Measurements from ENCODE around the gene ZMYM2.

The ZMYM2 gene

GRCh38 chr13:20109037-20109436, 150.5 kb downstream of the ZMYM2 start:
- DNase-seq, result no peak

DNA sequence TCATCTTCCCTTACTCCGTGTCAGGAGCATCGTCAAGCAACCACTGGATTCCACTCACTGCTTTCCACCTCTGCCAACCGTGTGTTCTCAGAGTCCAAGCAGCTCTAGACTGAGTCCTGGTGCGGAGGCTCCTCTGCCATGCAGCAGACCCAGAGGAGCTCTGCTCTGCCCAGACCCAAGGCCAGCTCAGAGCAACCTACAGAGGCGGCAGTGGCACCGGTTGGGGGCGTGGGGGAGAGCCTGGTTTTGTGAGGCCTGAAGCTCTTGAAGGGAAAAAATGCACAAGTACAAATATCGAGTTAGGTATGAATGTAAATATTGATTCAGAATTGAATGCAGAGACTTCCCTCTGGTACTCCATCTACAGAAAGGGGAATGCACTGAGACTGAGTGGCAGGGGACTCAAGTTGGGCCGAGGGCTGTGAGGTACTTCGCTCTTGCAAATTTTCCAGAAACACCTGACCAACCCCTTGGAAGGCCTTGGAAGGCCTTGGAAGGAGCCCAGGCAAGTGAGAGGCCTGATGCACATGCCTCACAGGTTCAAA, 155.6 kb downstream of the ZMYM2 start:
- DNase-seq, result no peak

- no peak for DNase-seq
Measured at GRCh38 chr13:20116213-20116612, 157.7 kb downstream of the ZMYM2 start.

DNA sequence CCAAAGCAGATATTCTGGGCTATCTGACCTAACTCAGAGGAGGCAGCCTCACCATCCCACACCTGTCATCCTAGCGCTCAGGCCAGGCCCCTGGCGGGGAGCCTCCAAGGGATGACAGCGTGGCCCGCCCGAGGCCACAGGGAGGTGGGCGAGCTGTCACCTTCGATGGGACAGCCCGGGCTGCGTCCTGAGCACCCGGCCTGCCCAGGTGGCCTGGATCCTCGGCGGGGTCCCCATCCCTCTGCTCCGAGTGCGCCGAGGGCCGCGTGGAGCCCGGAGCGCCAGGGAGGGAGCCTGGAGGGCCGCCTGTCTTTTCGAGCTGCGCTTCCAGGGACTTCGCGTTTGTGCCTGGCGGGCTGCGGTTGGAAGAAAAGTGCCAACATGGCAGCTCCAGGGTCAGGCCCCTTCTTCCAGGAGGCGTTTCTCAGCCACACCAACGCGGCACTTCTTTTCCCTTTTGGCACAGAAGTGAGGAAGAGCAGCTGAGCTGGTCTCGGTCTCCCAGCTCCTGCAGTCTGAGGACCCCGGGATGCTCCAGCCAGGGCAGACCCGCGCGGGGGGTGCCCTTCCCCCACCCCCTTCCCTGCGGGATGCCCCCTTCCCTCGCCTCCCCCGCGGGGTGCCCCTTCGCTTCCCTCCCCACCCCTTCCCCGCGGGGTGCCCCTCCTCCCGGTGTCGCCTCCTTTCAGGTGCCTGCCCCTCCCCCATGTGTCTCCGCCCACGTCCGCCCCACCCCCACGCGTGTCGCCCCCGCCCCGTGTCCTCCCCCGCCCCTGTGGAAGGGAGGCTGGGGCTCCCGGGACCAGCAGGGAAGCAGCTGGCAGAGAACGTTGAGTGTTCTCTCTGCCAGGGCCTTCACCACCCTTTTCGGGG, 160.0 kb downstream of the ZMYM2 start:
- DNase-seq, result peak in 11 of 14 donors; percentile 23 to 84 (median 67)

DNA sequence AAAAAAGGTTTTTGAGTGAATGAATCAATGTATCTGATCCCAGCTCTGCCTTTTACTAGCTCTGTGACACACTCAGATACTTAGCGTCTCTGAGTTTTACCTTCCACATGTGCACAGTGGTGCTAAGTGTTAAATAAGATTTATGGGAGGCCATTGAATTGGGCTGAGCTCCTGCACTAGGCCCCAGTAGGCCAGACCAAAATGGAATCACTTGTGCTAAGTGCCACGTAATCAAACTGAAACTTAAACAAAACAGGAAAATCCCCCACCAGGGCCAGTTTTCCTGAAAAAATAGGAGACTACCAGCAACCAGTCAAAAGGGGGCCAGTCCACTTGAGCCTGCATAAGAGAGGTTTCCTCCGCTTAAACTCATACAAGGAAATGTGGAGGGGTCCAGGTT, 161.4 kb downstream of the ZMYM2 start:
- no peak for DNase-seq

GRCh38 chr13:20121159-20121525, 162.6 kb downstream of the ZMYM2 start:
- DNase-seq, result no peak

DNA sequence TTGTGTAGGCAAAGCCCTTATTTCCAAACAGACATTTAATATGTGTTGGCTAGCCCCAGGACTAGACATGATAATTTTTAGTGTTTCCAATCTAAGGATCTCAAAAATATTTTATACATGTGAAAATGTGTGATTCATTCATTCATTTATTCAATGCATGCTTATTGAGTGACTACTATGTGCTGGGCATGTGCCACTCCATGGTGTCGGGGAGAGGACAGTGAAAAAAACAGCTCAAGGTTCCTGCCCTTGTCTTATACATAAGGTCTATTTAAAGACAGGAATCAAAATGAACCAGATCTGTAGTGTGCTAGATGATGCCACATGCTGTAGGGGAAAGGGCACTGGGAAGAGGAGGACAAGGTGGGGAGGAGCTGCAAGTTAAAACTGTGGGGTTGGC, 165.8 kb downstream of the ZMYM2 start:
- no peak for DNase-seq

GRCh38 chr13:20125129-20125782, 166.7 kb downstream of the ZMYM2 start:
- DNase-seq, result peak in 2 of 14 donors; percentile 16 to 17

GRCh38 chr13:20125783-20126165, 167.2 kb downstream of the ZMYM2 start:
- no peak for DNase-seq

- no peak for DNase-seq
Measured at GRCh38 chr13:20126541-20127261, 168.2 kb downstream of the ZMYM2 start.

GRCh38 chr13:20127262-20127561, 168.7 kb downstream of the ZMYM2 start:
- no peak for DNase-seq

GRCh38 chr13:20127562-20128458, 169.3 kb downstream of the ZMYM2 start:
- peak in 11 of 14 donors; percentile 11 to 76 (median 52) for DNase-seq

DNA sequence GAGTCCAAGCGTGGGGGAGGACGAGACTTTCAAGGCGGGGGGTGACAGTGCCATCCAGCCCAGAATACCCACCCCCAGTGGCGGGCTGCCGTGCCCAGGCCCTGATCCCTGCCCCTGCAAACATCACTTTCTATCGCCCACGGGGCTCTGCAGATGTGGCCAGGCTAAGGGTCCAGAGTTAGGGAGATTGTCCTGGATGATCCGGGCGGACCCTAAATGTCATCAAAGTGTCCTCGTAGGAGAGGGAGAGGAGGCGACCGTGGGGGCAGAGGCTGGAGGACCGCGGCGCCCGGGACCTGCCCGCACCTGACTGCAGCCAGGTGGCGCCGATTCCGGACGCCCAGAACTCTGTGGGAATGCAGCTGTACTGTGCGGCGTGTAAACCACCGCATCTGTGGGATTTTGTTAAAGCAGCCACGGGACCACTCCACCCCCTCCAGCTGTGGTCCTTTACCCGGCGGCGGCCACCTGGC, 170.0 kb downstream of the ZMYM2 start:
- DNase-seq, result no peak

DNA sequence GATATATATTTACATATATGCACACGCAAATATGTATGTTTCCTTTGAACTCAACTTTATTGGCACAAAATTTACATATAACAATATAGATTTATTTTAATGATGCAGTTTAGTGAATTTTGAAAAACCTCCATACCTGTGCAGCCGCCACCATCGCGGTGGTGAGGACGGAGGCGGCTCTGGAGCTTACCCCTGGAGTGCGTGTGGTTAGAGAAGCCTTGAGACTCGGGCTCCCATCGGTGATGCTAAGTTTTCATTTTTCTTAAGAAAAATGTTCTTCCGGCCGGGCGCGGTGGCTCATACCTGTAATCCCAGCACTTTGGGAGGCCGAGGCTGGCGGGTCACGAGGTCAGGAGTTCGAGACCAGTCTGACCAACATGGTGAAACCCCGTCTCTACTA, 170.5 kb downstream of the ZMYM2 start:
- no peak for DNase-seq

DNA sequence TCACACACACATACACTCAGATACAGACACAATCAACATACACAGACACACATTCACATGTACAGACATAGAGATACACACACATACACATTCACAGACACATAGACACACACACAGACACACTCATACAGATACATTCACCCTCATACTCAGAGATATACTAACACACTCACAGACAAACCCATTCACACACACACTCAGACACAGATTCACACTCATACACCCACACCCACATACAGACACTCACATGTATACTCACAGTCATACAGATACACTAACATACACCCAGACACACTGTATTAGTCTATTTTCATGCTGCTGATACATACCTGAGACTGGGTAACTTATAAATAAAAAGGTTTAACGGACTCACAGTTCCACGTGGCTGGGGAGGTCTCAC, 171.5 kb downstream of the ZMYM2 start:
- DNase-seq, result no peak

DNA sequence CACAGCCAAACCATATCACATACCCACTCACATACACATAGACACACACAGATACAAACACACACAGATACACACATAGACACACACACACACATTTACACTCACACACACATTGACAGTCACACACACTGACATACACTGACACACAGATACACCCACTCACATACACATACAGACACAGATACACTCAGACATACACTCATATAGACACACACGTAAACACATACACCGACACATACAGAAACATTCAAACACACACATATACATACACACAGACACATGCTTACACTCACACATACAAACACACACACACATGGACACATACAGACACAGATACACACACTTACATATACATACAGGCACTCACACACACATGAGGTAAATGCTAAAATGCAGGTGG, 172.1 kb downstream of the ZMYM2 start:
- no peak for DNase-seq

GRCh38 chr13:20131057-20131832, 172.7 kb downstream of the ZMYM2 start:
- no peak for DNase-seq

DNA sequence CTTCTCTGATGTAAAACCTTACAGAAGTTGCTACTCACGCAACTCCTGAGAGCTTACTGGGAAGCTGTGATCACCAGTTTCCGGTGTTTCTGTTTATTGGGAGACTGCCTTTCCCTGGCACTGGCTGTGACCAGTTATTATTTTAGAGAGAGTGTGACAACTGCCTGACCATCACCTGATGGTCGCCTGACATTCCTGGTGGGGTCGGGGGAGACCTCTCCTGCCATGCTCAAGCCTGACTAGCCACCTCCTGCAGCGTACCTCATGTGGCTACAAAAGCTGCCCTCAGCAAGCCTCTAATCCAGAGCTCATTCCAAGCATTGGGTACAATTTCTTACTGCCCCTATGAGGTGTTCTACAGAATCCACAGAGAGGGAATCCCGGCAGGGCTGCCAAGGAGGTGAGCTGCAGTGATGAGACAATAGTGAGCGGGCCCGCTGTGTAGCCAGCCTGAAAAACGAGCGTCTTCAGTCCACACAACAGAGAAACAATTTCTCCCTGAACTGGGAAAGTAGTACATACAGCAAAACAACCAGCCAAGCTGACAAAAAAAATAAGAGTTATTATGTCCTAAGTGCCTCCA, 173.6 kb downstream of the ZMYM2 start:
- DNase-seq, result no peak

DNA sequence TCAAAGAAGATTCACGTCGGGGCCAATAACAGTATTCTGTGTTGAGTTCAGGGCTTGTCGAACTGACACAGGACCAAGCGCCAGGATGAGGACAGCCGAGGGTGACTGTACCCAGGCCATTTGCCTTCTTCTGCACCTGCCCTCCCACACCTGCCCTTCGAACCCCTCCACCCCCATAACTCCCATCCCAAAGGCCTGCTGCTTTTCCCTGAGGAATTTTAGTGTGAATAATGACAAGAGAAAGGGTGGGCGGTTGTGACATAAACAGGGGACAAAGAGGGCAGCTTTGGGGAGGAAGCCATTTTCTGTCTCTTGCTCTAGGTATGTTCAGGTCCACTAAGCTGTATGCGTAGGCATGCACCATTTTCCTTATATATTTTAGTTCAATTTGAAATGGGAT, 176.2 kb downstream of the ZMYM2 start:
- no peak for DNase-seq

DNA sequence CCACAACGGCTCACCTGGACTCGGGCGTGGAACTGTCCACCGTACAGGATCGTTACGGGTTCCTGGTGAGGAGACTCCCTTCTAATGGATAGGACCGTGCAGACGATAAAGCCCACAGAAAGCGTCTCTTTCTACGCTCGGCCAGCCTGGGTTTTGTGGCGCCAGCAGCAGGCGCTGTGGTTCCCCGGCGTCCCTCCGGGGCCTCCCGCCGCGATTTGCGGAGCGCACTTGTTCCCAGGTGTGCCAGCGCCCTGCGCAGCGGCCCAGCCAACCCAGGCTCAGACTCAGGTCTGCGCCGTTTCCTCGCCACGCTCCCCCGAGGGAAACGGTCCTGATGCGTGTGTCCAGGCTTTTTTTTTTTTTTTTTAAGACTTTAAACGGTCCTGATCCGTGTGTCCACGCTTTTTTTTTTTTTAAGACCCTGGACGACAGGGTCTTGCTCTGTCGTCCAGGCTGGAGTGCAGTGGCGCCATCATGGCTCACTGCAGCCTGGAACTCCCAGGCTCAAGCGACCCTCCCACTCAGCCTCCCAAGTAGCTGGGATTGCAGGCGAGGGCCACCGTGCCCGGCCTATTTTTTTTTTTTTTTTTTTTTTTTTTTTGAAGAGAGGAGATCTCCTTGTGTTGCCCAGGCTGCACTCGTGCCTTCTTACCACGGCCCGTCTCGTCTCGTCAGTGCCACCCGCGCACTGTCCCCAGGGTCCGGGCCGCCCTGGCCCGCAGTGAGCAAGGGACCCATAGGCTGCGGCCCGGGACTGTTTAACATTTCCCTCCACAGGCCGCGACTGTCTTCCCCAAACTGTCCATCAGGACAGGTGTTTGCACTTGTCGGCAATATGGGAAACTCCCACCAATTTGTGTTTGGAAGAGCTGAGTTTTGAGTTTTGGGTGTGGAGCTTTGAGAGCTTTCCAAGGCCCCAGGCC, 178.5 kb downstream of the ZMYM2 start:
- no peak for DNase-seq
